ENCODE results near the gene RNF167. TPM values are rescaled to one million over a fixed set of nuclear protein-coding genes. Genes with fewer than 3 reads are reported as not detected.
A peak's percentile ranks its signal among the peaks of the same experiment; 100 is the strongest.

The RNF167 gene
- total RNA-seq, 2 donors from 2014 or later, result 120 to 123 TPM

- Mint-ChIP-seq H3K4me1 (peaks cover 21% of the 10 kb centered on the region), H3K27me3 (ENCODE audit: insufficient read depth) (no peaks in the 10 kb centered on the region), H3K9me3 (no peaks in the 10 kb centered on the region), H3K36me3 (ENCODE audit: low read depth) (peaks cover 8% of the 10 kb centered on the region), H3K4me3 (no peak overlapping the region), H3K27ac (no peak overlapping the region)
- 90% methylated on average over 8 to 14 of the region's 14 CpGs for WGBS, 2 experiments (ENCODE audit: insufficient coverage in 1 of 2, insufficient read length in 1 of 2)
- H3K36me3 ChIP-seq (ENCODE audit: control insufficient read depth, insufficient read depth, low read length), result peaks cover 4% of the 10 kb centered on the region
- DNase-seq, result no peak
- H3K9me3 ChIP-seq (ENCODE audit: control insufficient read depth, low read length), result no peaks in the 10 kb centered on the region
- no peak for TF ChIP-seq CTCF (conservative IDR thresholded peaks at IDR 0.05)
- H3K4me1 ChIP-seq (ENCODE audit: control insufficient read depth, insufficient read depth, low read length), result peaks cover 9% of the 10 kb centered on the region
- no peak overlapping the region for H3K27ac ChIP-seq (ENCODE audit: low read depth, low read length)
- no peak overlapping the region for H3K4me3 ChIP-seq (ENCODE audit: low read length)
- H3K27me3 ChIP-seq (ENCODE audit: control insufficient read depth, insufficient read depth, low read length, poor library complexity, severe bottlenecking), result no peaks in the 10 kb centered on the region
- no peak overlapping the region for H3K9ac ChIP-seq (ENCODE audit: extremely low read depth, low read length, poor library complexity, severe bottlenecking)
Observed at GRCh38 chr17:4953451-4953961, 13.4 kb downstream of the RNF167 start.

- TF ChIP-seq CTCF (conservative IDR thresholded peaks at IDR 0.05), result no peak
- H3K27me3 ChIP-seq (ENCODE audit: control insufficient read depth, insufficient read depth, low read length, poor library complexity, severe bottlenecking), result no peaks in the 10 kb centered on the region
- H3K36me3 ChIP-seq (ENCODE audit: control insufficient read depth, insufficient read depth, low read length), result peaks cover 4% of the 10 kb centered on the region
- 96 to 97% methylated on average over 8 of the region's 8 CpGs for WGBS, 2 experiments (ENCODE audit: insufficient coverage in 1 of 2, insufficient read length in 1 of 2)
- no peak overlapping the region for H3K9ac ChIP-seq (ENCODE audit: extremely low read depth, low read length, poor library complexity, severe bottlenecking)
- Mint-ChIP-seq H3K4me3 (no peak overlapping the region), H3K9me3 (no peaks in the 10 kb centered on the region), H3K27ac (no peak overlapping the region), H3K4me1 (peaks cover 21% of the 10 kb centered on the region), H3K27me3 (ENCODE audit: insufficient read depth) (no peaks in the 10 kb centered on the region), H3K36me3 (ENCODE audit: low read depth) (peaks cover 17% of the 10 kb centered on the region)
- H3K4me1 ChIP-seq (ENCODE audit: control insufficient read depth, insufficient read depth, low read length), result peaks cover 9% of the 10 kb centered on the region
- H3K27ac ChIP-seq (ENCODE audit: low read depth, low read length), result no peak overlapping the region
- H3K4me3 ChIP-seq (ENCODE audit: low read length), result no peak overlapping the region
- no peaks in the 10 kb centered on the region for H3K9me3 ChIP-seq (ENCODE audit: control insufficient read depth, low read length)
- DNase-seq, result no peak
Observed at GRCh38 chr17:4955091-4955490, 15.0 kb downstream of the RNF167 start.

- Histone ChIP-seq H3K27me3 (ENCODE audit: control insufficient read depth, insufficient read depth, low read length, poor library complexity, severe bottlenecking) (no peaks in the 10 kb centered on the region), H3K4me1 (ENCODE audit: control insufficient read depth, insufficient read depth, low read length) (peaks cover 4% of the 10 kb centered on the region), H3K9me3 (ENCODE audit: control insufficient read depth, low read length) (no peaks in the 10 kb centered on the region), H3K27ac (ENCODE audit: low read depth, low read length) (no peak overlapping the region), H3K9ac (ENCODE audit: extremely low read depth, low read length, poor library complexity, severe bottlenecking) (no peak overlapping the region), H3K36me3 (ENCODE audit: control insufficient read depth, insufficient read depth, low read length) (peaks cover 11% of the 10 kb centered on the region), H3K4me3 (ENCODE audit: low read length) (no peak overlapping the region)
- TF ChIP-seq CTCF (conservative IDR thresholded peaks at IDR 0.05), result peak; percentile 75
- peak; percentile 93 for DNase-seq
- Mint-ChIP-seq H3K27ac (no peak overlapping the region), H3K27me3 (ENCODE audit: insufficient read depth) (no peaks in the 10 kb centered on the region), H3K4me3 (no peak overlapping the region), H3K36me3 (ENCODE audit: low read depth) (peaks cover 23% of the 10 kb centered on the region), H3K4me1 (peaks cover 14% of the 10 kb centered on the region), H3K9me3 (no peaks in the 10 kb centered on the region)
- WGBS, 2 experiments (ENCODE audit: insufficient coverage in 1 of 2, insufficient read length in 1 of 2), result 87 to 96% methylated on average over 8 to 10 of the region's 10 CpGs
Observed at GRCh38 chr17:4956493-4957061, 16.5 kb downstream of the RNF167 start.
